HUES6 (cell line): ENCODE results near the gene CISD3.

Source experiments
- H3K27ac ChIP-seq: 2 replicates; pipeline ENCODE4 v1.7.0; 2013; ENCODE audit warnings: low read depth, mild to moderate bottlenecking, low read length, inconsistent platforms
- H3K27me3 ChIP-seq: 2 replicates; pipeline ENCODE4 v1.6.1; 2013; ENCODE audit warnings: low read length; ENCODE audit not compliant: control insufficient read depth, insufficient read depth
- H3K36me3 ChIP-seq: 2 replicates; pipeline ENCODE4 v1.6.1; 2013; ENCODE audit warnings: low read length; ENCODE audit not compliant: control insufficient read depth, insufficient read depth
- H3K4me1 ChIP-seq: 2 replicates; pipeline ENCODE4 v1.6.1; 2013; ENCODE audit warnings: low read length; ENCODE audit not compliant: control insufficient read depth, insufficient read depth
- H3K4me3 ChIP-seq: 2 replicates; pipeline ENCODE4 v1.5.1; 2013; ENCODE audit warnings: low read depth, low read length
- H3K9ac ChIP-seq: one replicate; pipeline ENCODE4 v1.6.1; 2013; ENCODE audit warnings: mild to moderate bottlenecking, low read length
- H3K9me3 ChIP-seq: 2 replicates; pipeline ENCODE4 v1.6.1; 2013; ENCODE audit warnings: low read depth, low read length; ENCODE audit not compliant: control insufficient read depth, insufficient read depth

CISD3 gene

DNA sequence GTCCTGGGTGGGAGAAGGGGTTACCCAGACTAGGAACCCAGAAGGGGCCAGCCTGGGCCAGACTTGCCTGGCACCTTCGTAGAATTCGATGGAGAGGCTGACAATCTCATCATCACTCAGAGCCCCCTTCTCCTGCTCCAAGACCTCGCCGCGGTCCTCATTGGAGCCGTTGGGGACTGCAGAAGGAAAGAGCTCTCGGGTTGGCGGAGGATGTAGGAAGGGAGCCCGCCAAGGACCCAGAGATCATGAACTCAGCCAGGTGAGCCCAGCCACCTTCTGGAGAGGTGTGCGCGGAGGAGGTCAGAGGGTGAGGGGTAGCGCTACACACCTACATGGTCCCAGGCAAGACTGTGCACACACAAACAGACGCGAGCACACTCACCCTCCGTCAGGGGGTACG, 8.5 kb downstream of the CISD3 start:
- Histone ChIP-seq H3K36me3 (peaks cover 70% of the 10 kb centered on the region), H3K4me1 (peaks cover 14% of the 10 kb centered on the region), H3K4me3 (no peak overlapping the region), H3K9me3 (no peaks in the 10 kb centered on the region), H3K27me3 (no peaks in the 10 kb centered on the region), H3K9ac (no peak overlapping the region), H3K27ac (no peak overlapping the region)

DNA sequence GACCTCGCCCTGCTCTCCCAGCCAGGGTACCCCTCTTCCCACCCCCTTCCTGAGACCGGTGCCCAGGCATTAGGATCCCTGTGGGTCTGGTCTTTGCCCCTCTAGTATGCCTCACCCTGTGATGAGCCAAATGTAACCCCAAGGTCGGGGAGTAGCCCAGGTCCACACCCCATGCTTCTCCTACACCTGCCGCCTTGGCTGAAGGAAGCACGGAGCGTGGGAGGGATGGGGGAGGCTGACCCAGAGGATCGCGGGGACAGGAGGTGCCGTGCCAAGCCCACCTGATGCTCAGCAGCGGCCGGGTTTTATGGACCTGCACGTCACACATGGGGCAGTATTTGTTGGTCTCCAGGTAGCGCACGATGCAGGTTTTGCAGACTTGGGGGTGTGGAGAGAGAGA, 9.2 kb downstream of the CISD3 start:
- Histone ChIP-seq H3K27me3 (no peaks in the 10 kb centered on the region), H3K36me3 (peaks cover 63% of the 10 kb centered on the region), H3K9ac (no peak overlapping the region), H3K4me1 (peaks cover 19% of the 10 kb centered on the region), H3K27ac (no peak overlapping the region), H3K4me3 (no peak overlapping the region), H3K9me3 (no peaks in the 10 kb centered on the region)

DNA sequence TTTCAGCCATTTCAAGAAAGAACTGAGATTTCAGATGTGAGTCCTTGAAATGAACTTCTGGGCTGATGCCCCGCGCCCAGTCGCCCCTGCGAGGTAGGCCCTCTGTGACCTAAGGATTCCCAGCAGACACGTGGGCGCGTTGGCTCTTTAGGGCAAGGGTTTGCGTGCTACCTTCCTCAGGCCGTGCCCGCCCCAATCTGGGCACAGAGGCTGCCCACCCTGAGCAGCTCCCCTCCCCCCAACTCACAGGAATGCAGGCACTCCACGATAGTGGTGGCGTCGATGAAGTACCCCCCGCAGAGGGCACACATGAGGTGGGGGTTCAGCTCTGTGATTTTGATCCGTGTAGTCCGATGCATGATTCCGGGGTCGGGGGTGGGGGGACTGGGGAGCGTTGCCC, 9.9 kb downstream of the CISD3 start:
- Histone ChIP-seq H3K9me3 (no peaks in the 10 kb centered on the region), H3K4me1 (peaks cover 23% of the 10 kb centered on the region), H3K36me3 (peaks cover 59% of the 10 kb centered on the region), H3K27me3 (no peaks in the 10 kb centered on the region), H3K9ac (no peak overlapping the region), H3K27ac (no peak overlapping the region), H3K4me3 (no peak overlapping the region)

DNA sequence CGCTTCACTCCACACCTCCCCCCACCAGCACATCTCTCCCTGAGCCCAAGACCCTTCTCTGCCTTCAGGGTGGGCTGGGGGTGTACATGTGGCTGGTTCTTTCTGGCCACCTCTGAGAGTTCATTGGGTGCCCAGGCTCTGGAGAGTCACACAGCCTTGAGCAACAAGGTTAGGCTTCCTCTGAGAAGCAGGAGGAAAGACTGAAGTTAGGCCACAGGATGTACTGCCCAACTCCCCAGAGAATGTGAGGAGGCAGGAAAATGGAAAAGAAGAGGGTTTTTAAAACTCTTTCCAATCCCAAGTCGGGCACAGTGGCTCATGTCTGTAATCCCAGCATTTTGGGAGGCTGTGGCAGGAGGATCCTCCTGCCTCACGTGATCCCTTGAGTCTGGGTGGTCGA, 10.7 kb downstream of the CISD3 start:
- H3K9ac ChIP-seq, result no peak overlapping the region
- H3K27me3 ChIP-seq, result no peaks in the 10 kb centered on the region
- H3K4me3 ChIP-seq, result no peak overlapping the region
- H3K9me3 ChIP-seq, result no peaks in the 10 kb centered on the region
- H3K4me1 ChIP-seq, result peaks cover 29% of the 10 kb centered on the region
- H3K36me3 ChIP-seq, result peaks cover 52% of the 10 kb centered on the region
- no peak overlapping the region for H3K27ac ChIP-seq

DNA sequence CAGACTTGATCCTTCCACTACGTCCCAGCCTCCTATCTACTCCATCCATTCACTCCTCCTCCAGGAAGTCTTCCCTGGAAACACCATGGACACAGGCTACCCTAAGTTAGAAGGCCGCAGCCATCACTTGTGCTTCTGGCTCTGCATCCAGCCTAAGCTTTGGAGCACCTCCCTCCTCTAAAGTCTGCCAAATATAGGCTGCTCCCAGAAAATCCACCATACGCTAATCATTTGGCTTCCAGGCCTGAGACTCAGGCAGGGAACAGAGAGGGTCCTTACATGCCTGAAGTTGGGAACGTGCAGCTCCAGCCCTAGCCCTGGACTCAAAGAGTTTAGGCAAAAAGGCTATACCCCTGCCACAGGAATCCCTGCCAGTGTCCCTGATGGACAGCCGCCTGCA, 11.3 kb downstream of the CISD3 start:
- Histone ChIP-seq H3K36me3 (peaks cover 47% of the 10 kb centered on the region), H3K27ac (no peak overlapping the region), H3K4me3 (no peak overlapping the region), H3K27me3 (no peaks in the 10 kb centered on the region), H3K9ac (no peak overlapping the region), H3K9me3 (no peaks in the 10 kb centered on the region), H3K4me1 (peaks cover 35% of the 10 kb centered on the region)

DNA sequence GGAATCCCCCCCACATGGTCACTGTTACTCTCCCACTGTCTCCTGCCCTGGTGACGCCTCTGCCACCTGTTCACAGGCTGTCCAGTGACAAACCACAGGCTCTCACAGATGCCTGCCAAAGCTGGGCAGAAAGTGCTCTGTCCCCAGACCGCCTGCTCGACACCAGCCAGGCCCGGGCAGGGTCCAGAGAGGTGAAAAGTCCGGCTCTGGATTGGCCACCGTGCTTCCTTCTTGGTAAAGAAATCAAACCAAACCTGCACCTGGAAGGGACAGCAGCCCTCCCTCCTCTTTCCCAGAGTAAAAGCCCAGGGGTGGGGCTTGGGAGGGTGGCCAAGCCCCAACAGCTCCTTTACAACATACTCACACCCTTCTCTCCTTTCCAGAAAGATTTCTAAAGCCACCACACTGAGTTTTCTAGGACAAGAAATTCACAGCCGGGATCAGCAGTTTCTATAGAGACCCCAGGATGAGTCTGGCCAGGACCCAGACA, 11.8 kb downstream of the CISD3 start:
- H3K4me3 ChIP-seq, result no peak overlapping the region
- peaks cover 41% of the 10 kb centered on the region for H3K4me1 ChIP-seq
- no peak overlapping the region for H3K9ac ChIP-seq
- H3K36me3 ChIP-seq, result peaks cover 43% of the 10 kb centered on the region
- H3K27ac ChIP-seq, result no peak overlapping the region
- H3K27me3 ChIP-seq, result no peaks in the 10 kb centered on the region
- H3K9me3 ChIP-seq, result no peaks in the 10 kb centered on the region

DNA sequence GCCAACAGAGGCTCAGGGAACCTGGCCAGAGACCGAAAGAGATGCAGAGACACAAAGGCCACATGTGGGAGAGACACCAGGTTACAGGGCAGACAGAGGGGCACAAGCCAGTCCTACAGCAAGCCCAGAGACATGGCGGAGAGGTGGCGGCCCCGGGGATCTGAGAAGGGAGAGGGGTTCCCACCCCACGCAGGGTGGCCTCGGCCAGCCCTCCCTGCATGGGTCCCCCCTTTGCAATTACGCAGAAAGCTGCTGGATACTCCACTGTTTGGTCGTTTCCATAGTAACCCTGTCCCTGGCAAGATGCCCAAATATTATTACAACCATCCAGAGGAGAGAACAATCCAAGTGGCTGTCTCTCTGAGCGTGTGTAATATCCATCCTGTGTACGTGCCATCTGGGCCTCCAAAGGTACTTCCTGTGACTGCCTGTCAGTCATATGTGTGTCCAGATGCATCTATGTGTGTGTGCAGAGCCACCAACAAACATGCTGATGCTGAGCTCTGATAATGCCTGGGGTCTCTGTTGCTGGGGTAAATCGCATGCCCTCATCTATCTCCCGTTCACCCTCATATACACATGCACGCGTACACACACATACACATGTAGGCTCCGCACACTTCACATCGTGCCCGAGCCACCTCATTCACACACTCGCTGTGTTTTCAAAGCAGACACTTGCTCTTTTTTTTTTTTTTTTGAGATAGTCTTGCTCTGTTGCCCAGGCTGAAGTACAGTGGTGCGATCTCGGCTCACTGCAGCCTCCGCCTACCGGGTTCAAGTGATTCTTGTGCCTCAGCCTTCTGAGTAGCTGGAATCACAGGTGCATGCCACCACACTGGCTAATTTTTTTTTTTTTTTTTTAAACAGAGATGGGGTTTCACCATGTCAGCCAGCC, 12.5 kb downstream of the CISD3 start:
- Histone ChIP-seq H3K27ac (no peak overlapping the region), H3K27me3 (no peaks in the 10 kb centered on the region), H3K9me3 (no peaks in the 10 kb centered on the region), H3K36me3 (peaks cover 38% of the 10 kb centered on the region), H3K9ac (no peak overlapping the region), H3K4me3 (no peak overlapping the region), H3K4me1 (peaks cover 41% of the 10 kb centered on the region)

DNA sequence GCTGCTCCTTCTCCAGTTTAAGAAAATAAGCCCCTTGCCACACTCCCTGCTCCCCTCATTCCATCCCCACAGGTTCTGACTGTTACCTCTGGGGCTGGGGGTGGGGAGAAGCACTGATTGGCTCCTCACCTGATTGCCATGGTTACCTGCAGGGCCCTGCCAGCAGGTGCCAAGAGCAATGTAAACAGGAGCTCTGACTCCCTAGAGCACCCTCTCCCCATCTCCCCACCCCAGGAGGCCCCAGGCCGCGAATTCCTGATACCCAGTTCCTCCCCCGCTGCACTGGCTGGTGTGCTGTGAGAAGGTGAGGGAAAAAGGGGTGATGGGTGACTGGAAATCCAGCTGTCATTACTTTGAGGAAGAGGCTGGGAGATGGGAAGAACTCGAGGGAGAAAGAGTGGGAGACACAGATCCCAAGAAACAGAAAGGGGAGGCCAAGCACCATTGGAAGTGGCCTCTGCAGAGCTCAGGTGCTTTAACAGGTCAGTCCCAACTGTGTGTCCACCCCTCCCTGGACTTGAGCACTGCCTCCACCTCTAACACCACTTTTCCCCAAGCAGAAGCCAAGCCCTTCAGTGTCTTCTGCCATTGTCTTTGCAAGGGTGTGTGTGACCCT, 13.5 kb downstream of the CISD3 start:
- Histone ChIP-seq H3K4me1 (peaks cover 41% of the 10 kb centered on the region), H3K9ac (no peak overlapping the region), H3K9me3 (no peaks in the 10 kb centered on the region), H3K36me3 (peaks cover 29% of the 10 kb centered on the region), H3K4me3 (no peak overlapping the region), H3K27ac (no peak overlapping the region), H3K27me3 (no peaks in the 10 kb centered on the region)

DNA sequence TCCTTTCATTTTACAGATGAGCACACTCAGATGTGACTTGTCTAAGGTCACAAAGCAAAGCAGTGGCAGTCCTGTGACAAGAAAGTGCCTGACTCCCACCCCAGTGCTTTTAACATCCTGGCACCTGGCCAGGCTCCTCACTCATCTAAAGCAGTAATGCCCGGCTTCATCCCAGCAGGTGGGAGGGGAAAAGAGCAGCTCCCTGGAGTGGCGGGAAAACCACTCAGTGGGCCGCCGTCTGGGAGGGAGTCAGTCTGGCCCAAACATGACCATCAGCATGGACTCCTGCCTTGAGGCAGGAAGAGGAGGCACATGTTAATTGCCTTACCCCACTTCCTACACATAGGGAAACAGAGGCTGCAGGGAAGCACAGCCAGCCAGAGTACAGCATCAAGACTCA, 15.4 kb downstream of the CISD3 start:
- Histone ChIP-seq H3K9ac (no peak overlapping the region), H3K9me3 (no peaks in the 10 kb centered on the region), H3K4me3 (peak overlapping the region; percentile 96; the same call in 1 of the 2 replicates), H3K4me1 (peaks cover 41% of the 10 kb centered on the region), H3K27me3 (0 out of 2 replicates have a peak, but pooled peaks cover under 1% of the 10 kb centered on the region), H3K36me3 (peaks cover 14% of the 10 kb centered on the region), H3K27ac (no peak overlapping the region)

DNA sequence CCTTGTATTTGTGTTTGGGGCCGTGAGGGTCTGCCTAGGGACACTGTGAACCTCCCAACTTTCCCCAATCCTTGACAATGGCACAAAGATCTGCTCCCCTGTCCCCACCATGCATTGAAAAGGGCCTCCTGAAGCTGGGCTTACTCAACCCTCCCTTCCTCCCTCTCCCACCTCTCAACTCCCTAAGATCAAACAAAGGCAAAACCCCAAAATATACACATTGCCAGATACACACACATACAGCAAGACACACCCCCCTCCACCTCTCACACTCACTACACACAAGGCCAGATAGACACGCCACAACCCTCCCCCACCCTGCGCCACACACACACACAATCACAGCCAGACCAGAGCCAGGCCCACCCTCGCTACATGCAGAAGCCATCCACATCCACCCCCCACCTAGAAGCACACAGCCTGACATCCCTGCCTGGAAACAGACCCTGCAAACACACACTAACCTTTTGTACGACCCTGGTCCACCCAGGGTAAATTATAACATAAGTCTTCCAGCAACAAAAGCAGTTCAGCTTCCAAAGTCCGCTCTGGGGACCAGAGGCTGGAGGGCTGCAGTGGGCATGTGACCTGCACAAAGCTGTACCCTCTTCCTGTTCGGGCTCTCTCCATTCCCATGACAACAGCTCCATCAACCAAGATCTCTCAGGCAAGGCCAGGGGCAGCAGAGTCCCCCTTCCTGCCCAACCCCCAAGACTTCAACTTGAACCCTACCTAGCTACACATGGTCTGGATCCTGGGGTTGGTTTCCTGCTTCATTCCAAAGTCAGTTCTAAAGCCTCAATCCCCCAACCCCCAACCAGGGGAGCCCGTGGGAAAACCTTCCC, 16.1 kb downstream of the CISD3 start:
- Histone ChIP-seq H3K36me3 (peaks cover 10% of the 10 kb centered on the region; the same call in 1 of the 2 replicates), H3K9ac (peak overlapping the region; percentile 81), H3K9me3 (no peaks in the 10 kb centered on the region), H3K27me3 (peaks cover 7% of the 10 kb centered on the region), H3K4me1 (peaks cover 44% of the 10 kb centered on the region), H3K4me3 (peak overlapping the region; percentile 96), H3K27ac (peak overlapping the region; percentile 53; the same call in 1 of the 2 replicates)
